H9 (cell line): ENCODE measurements around the gene ATF3. TPM values are rescaled to one million over a fixed set of nuclear protein-coding genes. Genes with fewer than 3 reads are reported as not detected.

ENCODE experiments used
- DNase-seq: peaks from one replicate; pipeline ENCODE4 v3.0.0-alpha.2; 2017
- H2AFZ ChIP-seq: one replicate; pipeline ENCODE4 v1.6.1; 2013; ENCODE audit warnings: mild to moderate bottlenecking, low read length, control low read depth, moderate library complexity
- H2AK5ac ChIP-seq: 2 replicates; pipeline ENCODE4 v1.6.1; 2013; ENCODE audit warnings: low read length, control low read depth, mixed read lengths; ENCODE audit not compliant: insufficient read length
- H2BK120ac ChIP-seq: one replicate; pipeline ENCODE4 v1.6.1; 2013; ENCODE audit warnings: low read depth, mild to moderate bottlenecking, low read length, control low read depth, inconsistent platforms; ENCODE audit not compliant: poor library complexity, severe bottlenecking
- H2BK12ac ChIP-seq: 2 replicates; pipeline ENCODE4 v1.6.1; 2013; ENCODE audit warnings: low read length, control low read depth, mixed read lengths, low read depth; ENCODE audit not compliant: insufficient read length
- H2BK15ac ChIP-seq: 2 replicates; pipeline ENCODE4 v1.6.1; 2013; ENCODE audit warnings: low read depth, low read length, control low read depth
- H2BK20ac ChIP-seq: one replicate; pipeline ENCODE4 v1.6.1; 2013; ENCODE audit warnings: low read depth, mild to moderate bottlenecking, low read length, control low read depth, inconsistent platforms; ENCODE audit not compliant: poor library complexity, severe bottlenecking
- H2BK5ac ChIP-seq: 2 replicates; pipeline ENCODE4 v1.6.1; 2013; ENCODE audit warnings: low read length, control low read depth, mixed read lengths; ENCODE audit not compliant: insufficient read length
- H3K14ac ChIP-seq: 2 replicates; pipeline ENCODE4 v1.6.1; 2013; ENCODE audit warnings: low read length, control low read depth; ENCODE audit not compliant: insufficient read depth
- H3K18ac ChIP-seq: 2 replicates; pipeline ENCODE4 v1.6.1; 2013; ENCODE audit warnings: low read depth, mild to moderate bottlenecking, mixed read lengths, low read length, control low read depth; ENCODE audit not compliant: insufficient read length
- H3K23ac ChIP-seq: 2 replicates; pipeline ENCODE4 v1.6.1; 2013; ENCODE audit warnings: low read length, control low read depth, mixed read lengths, low read depth; ENCODE audit not compliant: insufficient read length
- H3K23me2 ChIP-seq: 2 replicates; pipeline ENCODE4 v1.6.1; 2013; ENCODE audit warnings: low read depth, mild to moderate bottlenecking, mixed read lengths, low read length, control low read depth; ENCODE audit not compliant: insufficient read length, poor library complexity, severe bottlenecking
- H3K27ac ChIP-seq: 2 replicates; pipeline ENCODE4 v1.5.1; 2013; ENCODE audit warnings: low read length, control low read depth, mixed read lengths, low read depth; ENCODE audit not compliant: insufficient read length
- H3K27me3 ChIP-seq: 2 replicates; pipeline ENCODE4 v1.6.1; 2013; ENCODE audit warnings: low read length, control low read depth, inconsistent platforms; ENCODE audit not compliant: insufficient read depth
- H3K4ac ChIP-seq: 2 replicates; pipeline ENCODE4 v1.6.1; 2013; ENCODE audit warnings: low read depth, mild to moderate bottlenecking, control low read depth, inconsistent platforms, low read length, moderate library complexity
- H3K4me1 ChIP-seq: 2 replicates; pipeline ENCODE4 v1.6.1; 2013; ENCODE audit warnings: low read length, control low read depth, inconsistent platforms; ENCODE audit not compliant: insufficient read depth
- H3K4me2 ChIP-seq: 2 replicates; pipeline ENCODE4 v1.6.1; 2013; ENCODE audit warnings: low read length, control low read depth, mixed read lengths; ENCODE audit not compliant: insufficient read length, insufficient read depth
- H3K56ac ChIP-seq: 2 replicates; pipeline ENCODE4 v1.6.1; 2013; ENCODE audit warnings: low read depth, mild to moderate bottlenecking, mixed read lengths, low read length, control low read depth; ENCODE audit not compliant: insufficient read length
- H3K79me1 ChIP-seq: 2 replicates; pipeline ENCODE4 v1.6.1; 2013; ENCODE audit warnings: low read depth, mild to moderate bottlenecking, moderate library complexity, low read length, control low read depth, inconsistent platforms; ENCODE audit not compliant: insufficient read depth, poor library complexity, severe bottlenecking
- H3K79me2 ChIP-seq: 2 replicates; pipeline ENCODE4 v1.6.1; 2013; ENCODE audit warnings: low read length, control low read depth, inconsistent platforms; ENCODE audit not compliant: insufficient read depth
- H3K9ac ChIP-seq: 2 replicates; pipeline ENCODE4 v1.6.1; 2013; ENCODE audit warnings: low read length, control low read depth, mixed read lengths; ENCODE audit not compliant: insufficient read length; ENCODE audit errors: extremely low read depth
- H3K9me3 ChIP-seq: one replicate; pipeline ENCODE4 v1.6.1; 2013; ENCODE audit warnings: low read depth, low read length, inconsistent platforms; ENCODE audit not compliant: control insufficient read depth
- H3T11ph ChIP-seq: one replicate; pipeline ENCODE4 v1.6.1; 2013; ENCODE audit warnings: mild to moderate bottlenecking, low read length, control low read depth, inconsistent platforms
- H4K20me1 ChIP-seq: one replicate; pipeline ENCODE4 v1.6.1; 2013; ENCODE audit not compliant: control insufficient read depth, insufficient read length, insufficient read depth
- H4K5ac ChIP-seq: 2 replicates; pipeline ENCODE4 v1.6.1; 2013; ENCODE audit warnings: low read depth, mild to moderate bottlenecking, mixed read lengths, low read length, control low read depth; ENCODE audit not compliant: insufficient read length
- H4K8ac ChIP-seq: replicated peaks from 2 replicates; pipeline ENCODE4 v1.6.1; 2013; ENCODE audit warnings: low read length, control low read depth, mixed read lengths, low read depth; ENCODE audit not compliant: insufficient read length
- H4K91ac ChIP-seq: 2 replicates; pipeline ENCODE4 v1.6.1; 2013; ENCODE audit warnings: low read depth, mild to moderate bottlenecking, moderate library complexity, mixed read lengths, low read length, control low read depth; ENCODE audit not compliant: insufficient read length
- H3K27ac Mint-ChIP-seq, 3 experiments: 2 replicates in 2 of 3; 3 replicates in 1 of 3; pipeline ENCODE4 v1.8.0; 2020 to 2021; ENCODE audit warnings: mixed read lengths in 3 of 3, mild to moderate bottlenecking in 1 of 3, moderate library complexity in 1 of 3
- H3K27me3 Mint-ChIP-seq: 2 replicates; pipeline ENCODE4 v1.8.0; 2021; ENCODE audit warnings: low read depth, mild to moderate bottlenecking, moderate library complexity, mixed read lengths
- H3K36me3 Mint-ChIP-seq, 3 experiments: 2 replicates in 2 of 3; 3 replicates in 1 of 3; pipeline ENCODE4 v1.8.0; 2020 to 2021; ENCODE audit warnings: low read depth in 3 of 3, mixed read lengths in 3 of 3; ENCODE audit not compliant: insufficient read depth in 1 of 3
- H3K4me1 Mint-ChIP-seq, 2 experiments: 2 replicates each; pipeline ENCODE4 v1.8.0; 2020; ENCODE audit warnings: mixed read lengths in 2 of 2
- H3K4me3 Mint-ChIP-seq, 2 experiments: 2 replicates in 1 of 2; 3 replicates in 1 of 2; pipeline ENCODE4 v1.8.0; 2020 to 2021; ENCODE audit warnings: mild to moderate bottlenecking in 2 of 2, mixed read lengths in 2 of 2, moderate library complexity in 1 of 2
- H3K9me3 Mint-ChIP-seq, 2 experiments: 2 replicates in 1 of 2; 3 replicates in 1 of 2; pipeline ENCODE4 v1.8.0; 2020; ENCODE audit warnings: mild to moderate bottlenecking in 2 of 2, mixed read lengths in 2 of 2, moderate library complexity in 1 of 2
- WGBS: extraction: QIAGEN DNeasy Blood & Tissue Kit; methylation state at CpG from one replicate; pipeline ENCODE4 v1.1.7; 2013; ENCODE audit warnings: missing lambda C conversion rate, low lambda C conversion rate, mixed read lengths; ENCODE audit not compliant: insufficient read length; ENCODE audit errors: extremely low coverage; 5-methylcytosine and 5-hydroxymethylcytosine counted together
- total RNA-seq: library from RNA; stranded (reverse); gene quantifications from 2 replicates; pipeline ENCODE4 v1.2.1, GENCODE V29; 2021
- TF ChIP-seq, protein P1 (sequence below): fragments of 200-600 bp; sonication (generic); conservative IDR thresholded peaks from 3 replicates; pipeline ENCODE4 v1.8.0; 2021; ENCODE audit warnings: antibody characterized with exemption, mild to moderate bottlenecking

ATF3 gene
- total RNA-seq, 1 experiment from 2014 or later: 14.7 TPM

- Histone ChIP-seq H3K9me3 (no peaks in the 10 kb centered on the region), H2BK15ac (no peak overlapping the region), H3K14ac (no peak overlapping the region), H3K27ac (no peak overlapping the region), H2BK20ac (no peak overlapping the region), H4K20me1 (no peaks in the 10 kb centered on the region), H2AK5ac (no peak overlapping the region), H3K79me1 (no peaks in the 10 kb centered on the region), H4K91ac (no peak overlapping the region), H4K8ac (no peak overlapping the region), H3K79me2 (no peaks in the 10 kb centered on the region), H3K4me1 (peaks cover 9% of the 10 kb centered on the region; the same call in 1 of the 2 replicates), H3K4ac (no peak overlapping the region), H3K23me2 (no peaks in the 10 kb centered on the region), H4K5ac (no peak overlapping the region), H3K18ac (no peak overlapping the region), H3T11ph (no peak overlapping the region), H3K23ac (no peak overlapping the region), H3K9ac (no peak overlapping the region), H3K4me2 (no peak overlapping the region), H3K27me3 (peaks cover 2% of the 10 kb centered on the region; the same call in 1 of the 2 replicates), H2BK5ac (no peak overlapping the region), H2BK120ac (no peak overlapping the region), H2BK12ac (no peak overlapping the region), H2AFZ (no peak overlapping the region), H3K56ac (no peak overlapping the region)
- peaks cover 25% of the 10 kb centered on the region for H3K27me3 Mint-ChIP-seq
- no peaks in the 10 kb centered on the region; a peak in 1 of 7 replicates for H3K36me3 Mint-ChIP-seq
- no peak overlapping the region for H3K27ac Mint-ChIP-seq
- H3K4me3 Mint-ChIP-seq: no peak overlapping the region
- no peak for DNase-seq
- H3K4me1 Mint-ChIP-seq: peaks cover 24 to 30% of the 10 kb centered on the region in 2 experiments
- no peaks in the 10 kb centered on the region; a peak in 1 of 5 replicates for H3K9me3 Mint-ChIP-seq
- no CpG with 5 or more reads among the region's 5 CpGs for WGBS
- TF ChIP-seq, protein P1, sequence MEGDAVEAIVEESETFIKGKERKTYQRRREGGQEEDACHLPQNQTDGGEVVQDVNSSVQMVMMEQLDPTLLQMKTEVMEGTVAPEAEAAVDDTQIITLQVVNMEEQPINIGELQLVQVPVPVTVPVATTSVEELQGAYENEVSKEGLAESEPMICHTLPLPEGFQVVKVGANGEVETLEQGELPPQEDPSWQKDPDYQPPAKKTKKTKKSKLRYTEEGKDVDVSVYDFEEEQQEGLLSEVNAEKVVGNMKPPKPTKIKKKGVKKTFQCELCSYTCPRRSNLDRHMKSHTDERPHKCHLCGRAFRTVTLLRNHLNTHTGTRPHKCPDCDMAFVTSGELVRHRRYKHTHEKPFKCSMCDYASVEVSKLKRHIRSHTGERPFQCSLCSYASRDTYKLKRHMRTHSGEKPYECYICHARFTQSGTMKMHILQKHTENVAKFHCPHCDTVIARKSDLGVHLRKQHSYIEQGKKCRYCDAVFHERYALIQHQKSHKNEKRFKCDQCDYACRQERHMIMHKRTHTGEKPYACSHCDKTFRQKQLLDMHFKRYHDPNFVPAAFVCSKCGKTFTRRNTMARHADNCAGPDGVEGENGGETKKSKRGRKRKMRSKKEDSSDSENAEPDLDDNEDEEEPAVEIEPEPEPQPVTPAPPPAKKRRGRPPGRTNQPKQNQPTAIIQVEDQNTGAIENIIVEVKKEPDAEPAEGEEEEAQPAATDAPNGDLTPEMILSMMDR: no peak
Observed at GRCh38 chr1:212668477-212668876, 59.9 kb downstream of the ATF3 start.
